Activated naive CD4-positive, alpha-beta T cell treated with anti-CD3 and anti-CD28 coated beads, Interleukin-2, amount 50 U/mL, for 24 hours (primary cell): ENCODE data around the gene FNIP2.

ENCODE experiments used
- H3K27ac Mint-ChIP-seq: one replicate; pipeline ENCODE4 v1.8.0; 2021; ENCODE audit warnings: mild to moderate bottlenecking, mixed read lengths
- H3K27me3 Mint-ChIP-seq: one replicate; pipeline ENCODE4 v1.8.0; 2021; ENCODE audit warnings: mixed read lengths
- H3K36me3 Mint-ChIP-seq: one replicate; pipeline ENCODE4 v1.8.0; 2021; ENCODE audit warnings: mixed read lengths
- H3K4me1 Mint-ChIP-seq: one replicate; pipeline ENCODE4 v1.8.0; 2021; ENCODE audit warnings: mixed read lengths
- H3K4me3 Mint-ChIP-seq: one replicate; pipeline ENCODE4 v1.8.0; 2021; ENCODE audit warnings: mild to moderate bottlenecking, mixed read lengths
- H3K9me3 Mint-ChIP-seq: one replicate; pipeline ENCODE4 v1.8.0; 2021; ENCODE audit warnings: mixed read lengths

FNIP2 gene

DNA sequence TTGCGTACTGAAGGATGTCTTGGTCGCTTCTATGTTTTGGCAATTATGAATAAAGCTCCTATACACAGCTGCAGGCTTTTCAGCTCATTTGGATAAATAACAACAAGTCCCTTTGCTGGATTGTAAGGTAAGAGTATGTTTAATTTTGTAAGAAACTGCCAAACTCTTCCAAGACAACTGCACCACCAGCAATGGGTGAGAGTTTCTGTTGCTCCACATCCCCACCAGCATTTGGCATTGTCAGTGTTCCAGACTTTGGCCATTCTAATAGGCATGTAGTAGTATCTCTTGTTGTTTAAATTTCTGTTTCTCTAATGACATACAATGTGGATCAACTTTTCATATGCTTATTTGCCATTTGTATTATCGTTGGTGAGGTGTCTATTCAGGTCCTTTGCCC lies 44.3 kb downstream of the FNIP2 start:
- Mint-ChIP-seq H3K27ac (no peak overlapping the region), H3K36me3 (no peaks in the 10 kb centered on the region), H3K9me3 (no peaks in the 10 kb centered on the region), H3K27me3 (no peaks in the 10 kb centered on the region), H3K4me1 (peaks cover 60% of the 10 kb centered on the region), H3K4me3 (peak overlapping the region; percentile 6)

DNA sequence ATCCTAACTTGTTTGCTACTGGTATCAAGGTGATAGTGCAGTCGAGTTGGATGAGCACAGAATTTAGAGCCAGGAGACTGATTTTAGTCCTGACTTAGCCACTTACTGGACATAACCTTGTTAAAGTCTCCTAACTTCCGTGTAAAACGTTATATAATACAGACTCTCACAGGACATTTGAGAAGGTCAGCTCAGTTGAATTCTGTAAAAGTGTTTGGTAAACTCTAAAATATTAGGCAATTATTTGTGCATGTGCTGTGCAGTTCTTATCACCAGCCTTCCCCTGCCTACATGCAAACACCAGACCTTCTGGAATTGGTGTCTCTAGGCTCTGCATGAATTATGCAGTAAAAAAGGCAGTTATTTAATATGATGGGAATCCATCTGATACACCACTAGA lies 45.4 kb downstream of the FNIP2 start:
- Mint-ChIP-seq H3K4me3 (no peak overlapping the region), H3K9me3 (no peaks in the 10 kb centered on the region), H3K36me3 (no peaks in the 10 kb centered on the region), H3K27me3 (no peaks in the 10 kb centered on the region), H3K27ac (no peak overlapping the region), H3K4me1 (peaks cover 64% of the 10 kb centered on the region)

DNA sequence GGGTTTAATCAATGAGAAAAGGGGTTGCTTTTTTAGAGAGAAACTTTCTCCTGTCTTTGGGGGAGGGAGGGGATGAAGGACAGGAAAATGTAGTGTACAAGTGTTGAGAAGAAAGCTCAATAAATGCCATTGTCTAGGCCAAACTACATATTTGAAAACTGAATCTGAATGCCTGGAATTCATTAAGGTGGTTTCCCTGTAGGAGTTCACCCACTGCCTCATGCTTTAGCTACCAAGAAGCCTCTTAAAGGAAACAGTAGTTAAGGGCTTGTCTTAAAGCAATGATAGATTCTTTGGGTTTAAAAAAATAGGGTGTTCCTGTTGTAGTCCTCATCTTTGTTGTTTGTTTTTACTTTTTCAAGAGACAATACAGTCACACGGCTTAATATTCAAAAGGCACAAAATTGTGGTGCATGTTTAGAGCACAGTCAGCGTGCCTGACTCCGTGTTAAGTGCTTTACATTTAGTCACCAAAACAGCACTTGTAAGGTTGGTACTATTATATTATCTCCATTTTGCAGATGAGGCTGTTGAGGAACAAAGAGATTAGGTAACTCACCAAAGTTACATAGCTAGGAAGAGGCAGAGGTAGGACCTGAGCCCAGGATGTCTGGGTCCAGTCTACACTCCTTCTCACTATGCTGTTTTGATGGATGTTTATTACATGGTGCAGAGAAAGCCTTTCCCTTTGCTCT lies 46.0 kb downstream of the FNIP2 start:
- Mint-ChIP-seq H3K36me3 (no peaks in the 10 kb centered on the region), H3K27ac (no peak overlapping the region), H3K4me3 (no peak overlapping the region), H3K9me3 (no peaks in the 10 kb centered on the region), H3K4me1 (peaks cover 62% of the 10 kb centered on the region), H3K27me3 (no peaks in the 10 kb centered on the region)

DNA sequence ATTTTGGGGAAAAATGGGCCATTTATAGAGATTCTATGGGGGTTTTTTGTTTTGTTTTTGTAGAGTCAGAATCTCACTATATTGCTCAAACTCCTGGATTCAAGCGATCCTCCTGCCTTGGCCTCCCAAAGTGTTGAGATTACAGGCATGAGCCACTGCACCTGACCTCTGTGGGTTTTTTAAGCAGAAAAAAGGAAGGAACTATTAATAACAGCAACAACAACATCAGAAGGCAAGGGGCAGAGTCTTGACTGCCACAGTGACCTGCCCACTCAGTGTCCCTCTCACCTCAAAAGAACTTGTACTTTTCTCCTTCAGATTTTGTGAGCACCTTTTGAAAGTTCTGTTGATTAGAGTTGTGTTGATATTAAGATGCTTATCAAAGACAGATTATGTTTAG lies 48.1 kb downstream of the FNIP2 start:
- Mint-ChIP-seq H3K9me3 (no peaks in the 10 kb centered on the region), H3K4me1 (peaks cover 41% of the 10 kb centered on the region)

DNA sequence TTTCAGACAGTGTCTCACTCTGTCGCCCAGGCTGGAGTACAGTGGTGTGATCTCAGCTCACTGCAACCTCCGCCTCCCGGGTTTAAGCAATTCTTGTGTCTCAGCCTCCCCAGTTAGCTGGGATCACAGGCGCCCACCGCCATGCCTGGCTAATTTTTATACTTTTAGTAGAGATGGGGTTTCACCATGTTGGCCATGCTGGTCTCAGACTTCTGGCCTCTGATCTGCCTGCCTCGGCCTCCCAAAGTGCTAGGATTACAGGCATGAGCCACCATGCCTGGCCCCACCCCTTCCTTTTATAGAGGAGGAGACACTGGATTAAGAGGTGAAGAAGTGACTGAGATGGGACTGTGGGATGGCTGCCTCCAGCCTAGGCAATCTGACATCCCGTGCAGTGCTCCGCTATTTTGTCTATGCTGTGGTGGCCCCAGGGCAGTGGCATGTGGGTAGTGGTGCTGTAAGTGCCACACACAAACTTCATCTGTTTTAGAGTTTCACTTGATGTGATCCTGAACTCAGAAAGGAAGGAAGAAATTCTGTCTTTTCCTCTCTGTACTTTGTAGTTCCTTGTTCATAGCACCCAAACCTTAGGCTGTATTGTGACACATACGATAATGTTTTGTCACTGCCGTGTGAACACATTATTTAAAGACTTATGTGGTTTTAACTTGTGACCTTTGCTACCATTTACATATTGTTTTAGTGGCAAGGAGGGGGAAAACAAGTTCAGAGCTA lies 48.9 kb downstream of the FNIP2 start:
- no peaks in the 10 kb centered on the region for H3K36me3 Mint-ChIP-seq
- peak overlapping the region; percentile 55 for H3K27ac Mint-ChIP-seq
- H3K4me1 Mint-ChIP-seq: peaks cover 36% of the 10 kb centered on the region

More for the DNA sequence above, 48.1 kb downstream of the FNIP2 start:
- no peaks in the 10 kb centered on the region for H3K27me3 Mint-ChIP-seq
- no peaks in the 10 kb centered on the region for H3K36me3 Mint-ChIP-seq
- H3K4me3 Mint-ChIP-seq: no peak overlapping the region
- H3K27ac Mint-ChIP-seq: no peak overlapping the region

DNA sequence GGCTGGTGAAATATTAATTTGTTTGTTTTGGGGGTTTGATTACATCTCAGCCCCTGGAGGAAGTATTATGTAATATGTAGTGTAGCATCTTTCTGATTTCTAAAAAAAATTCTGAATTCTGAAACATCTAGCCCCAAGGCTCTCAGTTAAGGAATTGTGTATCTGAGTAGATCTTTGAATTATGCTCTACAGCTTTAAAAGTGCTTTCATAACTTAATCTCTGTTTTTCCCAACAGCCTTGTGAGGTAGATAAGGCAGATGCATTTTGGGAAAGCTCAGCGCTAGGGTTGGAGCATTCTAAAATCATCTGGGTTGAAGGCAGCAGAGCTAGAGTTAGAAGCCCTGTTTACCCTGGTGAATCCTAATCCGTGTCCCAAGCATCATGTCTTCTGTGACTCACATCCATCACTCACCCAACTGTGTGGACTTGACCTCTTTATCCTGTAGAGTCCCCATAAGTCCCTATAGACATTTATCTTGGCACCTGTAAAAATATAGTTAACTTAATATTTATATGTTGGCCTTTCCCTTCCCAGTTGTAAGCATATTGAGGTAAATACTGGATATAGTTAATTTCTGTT lies 49.8 kb downstream of the FNIP2 start:
- H3K27me3 Mint-ChIP-seq: no peaks in the 10 kb centered on the region
- H3K27ac Mint-ChIP-seq: no peak overlapping the region
- H3K4me3 Mint-ChIP-seq: no peak overlapping the region

More for the DNA sequence above, 48.9 kb downstream of the FNIP2 start:
- H3K9me3 Mint-ChIP-seq: no peaks in the 10 kb centered on the region
- H3K4me3 Mint-ChIP-seq: no peak overlapping the region
- no peaks in the 10 kb centered on the region for H3K27me3 Mint-ChIP-seq

DNA sequence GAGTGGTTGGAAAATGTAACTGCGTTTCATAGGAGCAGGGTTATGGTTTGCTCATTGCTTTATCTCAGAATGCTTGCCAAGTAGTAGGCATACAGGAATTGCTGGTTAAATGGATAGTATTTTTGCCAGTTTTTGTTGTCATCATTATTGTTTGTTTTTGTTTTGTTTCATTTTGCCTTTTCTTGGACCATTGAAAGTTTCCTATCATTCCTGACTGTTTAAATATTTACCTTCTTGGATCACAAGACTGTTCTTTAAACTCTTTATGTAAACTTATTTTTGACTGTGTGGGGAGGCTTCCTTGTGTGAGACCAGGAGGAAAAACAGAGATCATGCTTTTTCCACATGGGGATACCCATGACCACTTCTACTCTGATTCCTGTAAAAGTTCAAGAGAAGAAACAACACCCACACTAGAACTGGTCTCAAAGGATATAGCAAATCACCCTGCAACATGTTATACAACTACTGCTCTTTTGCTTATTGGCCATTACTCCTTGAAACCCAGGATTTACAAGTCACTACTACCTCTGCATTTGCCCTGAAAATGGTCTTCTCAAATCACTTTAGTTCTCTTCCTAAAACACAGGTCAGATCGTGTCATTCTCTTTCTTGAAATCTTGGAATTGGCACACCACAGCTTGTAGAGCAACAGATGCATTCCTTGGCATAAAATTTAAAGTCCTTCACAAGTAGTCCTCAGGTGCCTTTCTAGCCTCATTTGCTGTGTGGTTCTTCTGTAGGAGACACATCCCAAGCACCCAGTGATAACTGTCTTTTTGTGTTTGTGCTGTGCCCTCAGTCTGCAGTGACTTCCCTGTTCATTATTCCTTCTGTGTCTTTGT lies 51.3 kb downstream of the FNIP2 start:
- H3K27ac Mint-ChIP-seq: no peak overlapping the region
- H3K9me3 Mint-ChIP-seq: no peaks in the 10 kb centered on the region
- no peaks in the 10 kb centered on the region for H3K27me3 Mint-ChIP-seq
- no peaks in the 10 kb centered on the region for H3K36me3 Mint-ChIP-seq
- H3K4me1 Mint-ChIP-seq: peaks cover 29% of the 10 kb centered on the region
- no peak overlapping the region for H3K4me3 Mint-ChIP-seq

More for the DNA sequence above, 49.8 kb downstream of the FNIP2 start:
- Mint-ChIP-seq H3K36me3 (no peaks in the 10 kb centered on the region), H3K4me1 (peaks cover 30% of the 10 kb centered on the region), H3K9me3 (no peaks in the 10 kb centered on the region)

DNA sequence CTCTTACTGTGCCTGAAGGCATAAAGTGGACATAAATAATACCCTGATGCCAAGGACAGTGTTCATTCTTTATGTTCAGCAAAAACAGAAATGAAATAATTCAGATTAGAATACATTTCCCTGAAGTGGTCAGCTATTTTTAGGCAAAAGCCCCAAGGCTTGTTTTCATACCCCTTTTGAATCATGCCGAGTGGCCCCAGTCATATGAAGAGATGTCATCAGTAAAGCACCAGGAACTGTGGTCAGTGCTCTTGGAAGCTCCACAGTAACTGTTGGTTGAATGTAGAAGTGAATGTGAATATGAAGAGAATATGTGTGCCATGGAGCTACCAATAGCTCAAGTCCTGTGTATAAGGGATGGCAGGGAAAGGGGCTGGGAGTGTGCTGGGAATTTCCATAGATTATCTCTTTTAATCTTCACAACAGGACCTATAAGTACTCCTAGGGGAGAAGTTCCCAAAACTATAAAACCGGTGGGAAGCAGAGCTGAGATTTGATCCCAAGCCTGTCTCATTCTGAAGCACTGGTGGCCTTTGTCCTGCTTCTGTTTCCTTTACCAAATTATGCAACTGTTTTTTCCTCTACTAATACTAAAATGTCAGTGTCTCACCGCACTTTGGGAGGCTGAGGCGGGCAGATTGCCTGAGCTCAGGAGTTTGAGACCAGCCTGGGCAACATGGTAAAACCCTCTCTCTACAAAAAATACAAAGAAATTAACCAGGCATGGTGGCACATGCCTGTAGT lies 52.6 kb downstream of the FNIP2 start:
- H3K27ac Mint-ChIP-seq: no peak overlapping the region
- no peaks in the 10 kb centered on the region for H3K36me3 Mint-ChIP-seq
- no peak overlapping the region for H3K4me3 Mint-ChIP-seq
- no peaks in the 10 kb centered on the region for H3K9me3 Mint-ChIP-seq
- no peaks in the 10 kb centered on the region for H3K27me3 Mint-ChIP-seq
- H3K4me1 Mint-ChIP-seq: peaks cover 41% of the 10 kb centered on the region

DNA sequence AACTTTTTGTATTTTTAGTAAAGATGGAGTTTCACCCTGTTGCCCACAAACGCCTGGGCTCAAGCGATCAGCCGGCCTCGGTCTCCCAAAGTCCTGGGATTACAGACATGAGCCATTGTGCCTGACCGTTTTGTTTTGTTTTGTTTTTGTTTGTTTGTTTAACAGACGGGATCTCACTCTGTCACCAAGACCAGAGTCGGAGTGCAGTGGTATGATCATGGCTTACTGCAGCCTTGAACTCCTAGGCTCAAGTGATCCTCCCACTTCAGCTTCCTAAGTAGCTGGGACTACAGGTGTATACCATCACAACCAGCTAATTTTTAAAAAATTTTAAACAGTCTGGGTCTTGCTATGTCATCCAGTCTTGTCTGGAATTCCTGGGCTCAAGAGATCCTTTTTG lies 53.5 kb downstream of the FNIP2 start:
- H3K4me1 Mint-ChIP-seq: peaks cover 42% of the 10 kb centered on the region
- H3K4me3 Mint-ChIP-seq: no peak overlapping the region
- no peak overlapping the region for H3K27ac Mint-ChIP-seq
- H3K9me3 Mint-ChIP-seq: no peaks in the 10 kb centered on the region
- H3K27me3 Mint-ChIP-seq: no peaks in the 10 kb centered on the region
- H3K36me3 Mint-ChIP-seq: no peaks in the 10 kb centered on the region

DNA sequence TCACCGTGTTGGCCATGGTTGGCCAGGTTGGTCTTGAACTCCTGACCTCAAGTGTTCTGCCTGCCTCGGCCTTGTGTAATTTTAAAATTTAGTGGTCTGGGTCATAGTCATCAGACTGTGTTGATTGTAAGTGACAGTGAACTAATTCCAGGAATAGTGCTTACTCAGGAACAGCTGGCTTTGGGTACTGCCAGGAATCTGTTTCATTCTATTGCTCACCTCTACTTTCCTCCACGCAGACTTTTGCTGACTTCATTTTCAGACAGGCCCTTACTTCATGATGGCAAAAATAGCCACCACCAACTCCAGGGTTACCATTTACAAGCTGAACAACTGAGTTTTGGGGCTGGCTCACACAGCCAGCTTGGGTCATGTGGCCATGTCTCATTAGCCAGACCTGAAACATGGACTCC lies 54.6 kb downstream of the FNIP2 start:
- no peaks in the 10 kb centered on the region for H3K9me3 Mint-ChIP-seq
- H3K27ac Mint-ChIP-seq: peak overlapping the region; percentile 52
- no peaks in the 10 kb centered on the region for H3K27me3 Mint-ChIP-seq
- peaks cover 39% of the 10 kb centered on the region for H3K4me1 Mint-ChIP-seq
- no peak overlapping the region for H3K4me3 Mint-ChIP-seq
- H3K36me3 Mint-ChIP-seq: no peaks in the 10 kb centered on the region

DNA sequence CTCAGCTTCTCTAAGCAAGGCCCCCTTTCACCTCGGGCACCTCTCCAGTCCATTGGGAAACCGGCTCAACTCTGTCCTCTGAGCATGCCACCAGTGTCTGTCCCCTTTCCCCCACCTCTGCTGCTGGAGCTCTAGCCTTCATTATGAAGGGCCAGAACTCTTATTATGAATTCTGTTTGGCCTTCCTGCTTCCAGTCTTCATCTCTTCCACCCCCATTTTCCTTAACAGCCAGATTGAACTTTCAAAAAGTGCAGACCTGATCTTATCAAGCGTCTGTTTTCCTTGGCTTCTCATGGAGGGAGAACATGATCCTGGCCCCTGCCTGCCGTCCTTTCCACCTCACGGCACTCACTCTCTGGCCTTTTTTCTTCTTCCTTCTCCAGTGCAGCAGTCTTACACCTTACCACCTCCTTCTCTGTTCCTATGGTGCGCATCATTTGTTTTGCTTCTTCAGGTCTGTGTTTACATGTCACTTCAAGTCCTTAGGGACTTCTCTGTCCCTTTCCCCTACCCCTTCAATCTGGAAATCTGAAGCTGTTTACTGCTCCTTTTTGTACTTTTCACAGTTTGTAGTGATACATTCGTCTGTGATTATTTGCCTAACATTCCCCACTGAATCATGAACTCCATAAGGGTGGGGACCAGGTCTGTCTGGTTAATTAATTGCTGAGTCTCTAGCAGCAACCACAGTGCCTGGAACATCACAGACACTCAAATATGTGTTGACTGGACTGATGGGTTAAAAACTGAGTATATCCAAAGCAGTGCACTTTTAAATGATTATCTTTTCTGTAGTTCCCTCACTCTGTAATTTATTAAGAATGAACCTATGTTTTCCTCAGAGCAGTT lies 55.8 kb downstream of the FNIP2 start:
- Mint-ChIP-seq H3K27me3 (no peaks in the 10 kb centered on the region), H3K36me3 (peaks cover 3% of the 10 kb centered on the region), H3K27ac (no peak overlapping the region), H3K4me3 (no peak overlapping the region), H3K4me1 (peaks cover 30% of the 10 kb centered on the region), H3K9me3 (no peaks in the 10 kb centered on the region)

DNA sequence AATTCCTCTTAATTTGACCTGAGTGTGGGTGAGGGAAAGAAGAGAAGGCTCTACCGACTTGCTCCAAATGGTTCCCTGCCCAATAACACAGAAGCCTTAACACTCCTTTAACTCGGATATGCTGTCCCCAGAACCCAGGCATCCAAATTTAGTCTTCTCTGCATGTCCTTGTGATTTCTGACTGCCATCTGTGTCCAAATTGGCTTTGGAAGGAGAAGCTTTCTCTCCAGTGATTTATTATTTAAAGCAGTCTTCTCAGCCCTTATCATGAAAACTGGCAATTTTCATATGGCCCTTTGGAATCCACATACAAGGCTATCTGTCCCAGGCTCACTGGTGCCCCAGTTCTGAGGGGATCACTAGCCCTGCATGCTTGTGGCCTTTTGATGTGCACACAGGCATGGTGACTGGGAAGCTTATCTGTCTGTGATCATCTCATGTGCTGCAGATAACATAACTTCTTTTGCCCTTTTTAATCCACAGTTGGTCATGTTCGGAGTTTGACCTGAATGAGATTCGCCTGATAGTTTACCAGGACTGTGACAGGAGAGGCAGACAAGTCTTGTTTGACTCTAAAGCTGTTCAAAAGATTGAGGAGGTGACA lies 56.7 kb downstream of the FNIP2 start:
- peaks cover 29% of the 10 kb centered on the region for H3K4me1 Mint-ChIP-seq
- H3K9me3 Mint-ChIP-seq: no peaks in the 10 kb centered on the region
- H3K4me3 Mint-ChIP-seq: no peak overlapping the region
- peaks cover 8% of the 10 kb centered on the region for H3K36me3 Mint-ChIP-seq
- no peaks in the 10 kb centered on the region for H3K27me3 Mint-ChIP-seq
- no peak overlapping the region for H3K27ac Mint-ChIP-seq

DNA sequence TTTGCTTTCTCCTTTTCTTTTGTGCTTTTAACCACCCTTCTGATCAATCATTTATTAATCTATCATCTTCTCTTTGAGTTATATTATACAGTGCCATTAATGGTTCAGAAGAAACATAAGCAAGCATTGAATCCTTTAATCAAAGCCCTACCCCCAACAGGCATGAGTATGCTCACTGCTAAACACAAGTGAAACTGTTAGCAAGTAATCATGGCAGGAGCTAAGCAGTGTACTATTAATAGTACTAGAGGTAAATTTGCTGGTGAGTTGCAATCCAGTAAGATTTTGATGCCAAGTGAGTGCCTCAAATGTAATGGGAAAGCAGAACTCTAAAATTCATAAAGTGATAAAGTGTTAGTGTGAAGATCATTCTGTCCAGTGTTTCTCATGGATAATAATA lies 57.2 kb downstream of the FNIP2 start:
- H3K27ac Mint-ChIP-seq: no peak overlapping the region
- peaks cover 29% of the 10 kb centered on the region for H3K4me1 Mint-ChIP-seq
- peaks cover 11% of the 10 kb centered on the region for H3K36me3 Mint-ChIP-seq
- H3K27me3 Mint-ChIP-seq: no peaks in the 10 kb centered on the region
- peak overlapping the region; percentile 26 for H3K4me3 Mint-ChIP-seq
- H3K9me3 Mint-ChIP-seq: no peaks in the 10 kb centered on the region

DNA sequence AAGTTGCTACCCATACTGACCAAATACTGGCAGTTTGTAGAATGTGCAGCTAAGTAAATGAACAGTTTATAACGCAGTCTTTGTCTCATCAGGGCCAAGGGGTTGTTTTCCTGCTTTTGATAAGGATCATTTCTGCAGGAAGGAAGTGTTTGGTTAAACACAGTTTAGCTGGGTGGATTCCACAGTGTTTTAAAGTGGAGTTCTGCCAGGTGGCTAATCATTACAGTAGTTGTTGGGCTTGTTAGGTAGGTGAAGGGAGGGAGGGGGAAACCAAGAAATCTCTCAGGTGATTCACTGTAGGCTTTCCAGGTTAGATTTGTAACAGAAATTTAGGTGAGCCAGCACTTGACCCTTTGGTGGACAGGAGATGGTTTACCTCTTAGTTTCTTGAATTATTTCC lies 58.1 kb downstream of the FNIP2 start:
- Mint-ChIP-seq H3K27me3 (no peaks in the 10 kb centered on the region), H3K4me3 (peak overlapping the region; percentile 26), H3K9me3 (no peaks in the 10 kb centered on the region), H3K27ac (no peak overlapping the region), H3K36me3 (peaks cover 12% of the 10 kb centered on the region), H3K4me1 (peaks cover 29% of the 10 kb centered on the region)
